Thyroid gland (tissue), 4 donors: Measurements from ENCODE around the gene GPN1. TPM values are rescaled to one million over a fixed set of nuclear protein-coding genes. Genes with fewer than 3 reads are reported as not detected.

Experiments used
- DNase-seq, 2 donors: peaks; one replicate each; pipeline ENCODE4 v3.0.0-alpha.2; 2019
- H3K27ac ChIP-seq, 3 donors: fragments of 200-600 bp; sonication (generic); 1 replicate in 2 of 3; 2 replicates in 1 of 3; pipeline ENCODE4 v1.5.1; 2016 to 2019; ENCODE audit warnings: mild to moderate bottlenecking in 1 of 3, moderate library complexity in 1 of 3
- H3K27me3 ChIP-seq: fragments of 200-600 bp; sonication (generic); one replicate; pipeline ENCODE4 v1.5.1; 2019
- H3K36me3 ChIP-seq, 2 donors: fragments of 200-600 bp; sonication (generic); one replicate each; pipeline ENCODE4 v1.5.1; 2016 to 2019
- H3K4me1 ChIP-seq, 2 donors: fragments of 200-600 bp; sonication (generic); one replicate each; pipeline ENCODE4 v1.5.1; 2017 to 2019
- H3K4me3 ChIP-seq, 3 donors: fragments of 200-600 bp; sonication (generic); replicated peaks in 1 of 3; 1 replicate in 2 of 3; 2 replicates in 1 of 3; pipeline ENCODE4 v1.5.1; 2016; ENCODE audit warnings: mild to moderate bottlenecking in 1 of 3
- H3K9me3 ChIP-seq: fragments of 200-600 bp; sonication (generic); one replicate; pipeline ENCODE4 v1.5.1; 2017
- POLR2A ChIP-seq, 2 donors: fragments of 450-650 bp; IDR thresholded peaks; one replicate each; pipeline ENCODE4 v1.6.1; 2017; ENCODE audit warnings: antibody characterized with exemption in 2 of 2, mild to moderate bottlenecking in 2 of 2, moderate library complexity in 1 of 2
- WGBS, 2 donors: methylation state at CpG; one replicate each; pipeline ENCODE4 v1.1.5; 2017; 5-methylcytosine and 5-hydroxymethylcytosine counted together
- intact Hi-C: fragments of 100-400 bp; cut with DNase I; formaldehyde crosslinking; loops from one replicate; pipeline ENCODE4 v1.15.1; 2023
- total RNA-seq, 4 donors: library from RNA; depleted of rRNA; stranded (reverse); fragments of >200 nt; gene quantifications; one replicate each; pipeline ENCODE4 v1.2.3, GENCODE V29; 2016
- TF ChIP-seq, protein P1 (sequence below), 6 experiments: fragments of 200-600 bp in 3 of 6; fragments of 450-650 bp in 3 of 6; sonication (generic) in 3 of 6; IDR thresholded peaks; one replicate each; pipeline ENCODE4 v1.5.1; 2016 to 2019; ENCODE audit warnings: antibody characterized with exemption in 6 of 6, mild to moderate bottlenecking in 2 of 6, inconsistent platforms in 1 of 6, moderate library complexity in 1 of 6

The GPN1 gene
- total RNA-seq, 4 donors from 2014 or later, result 24.2 to 26.9 (median 24.9) TPM

DNA sequence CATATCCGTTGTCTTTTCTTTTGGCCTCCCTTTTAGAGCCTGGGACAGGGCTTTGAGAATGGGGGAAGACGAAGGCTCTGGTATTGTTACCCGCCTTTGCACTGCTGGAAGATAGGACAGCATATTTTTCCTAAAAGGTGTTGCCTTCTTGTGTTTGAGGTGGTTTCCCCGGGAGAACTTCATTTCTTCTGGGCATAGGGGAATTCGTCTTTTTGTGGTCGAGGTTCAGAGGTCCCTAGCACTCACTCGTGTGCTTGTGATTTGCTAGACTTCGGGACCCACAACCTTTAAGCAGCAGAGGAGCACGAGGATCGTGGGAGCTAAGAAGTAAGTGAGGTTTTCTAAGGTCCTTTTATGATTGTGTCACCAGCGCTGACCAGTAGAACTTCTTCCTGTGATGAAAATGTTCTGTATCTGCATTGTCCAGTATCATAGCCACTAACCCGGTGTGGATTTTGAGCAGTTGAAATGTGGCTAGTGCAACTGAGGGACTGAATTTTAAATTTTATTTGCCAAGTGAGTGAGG lies 45.4 kb upstream of the GPN1 start:
- Histone ChIP-seq H3K27ac (peak overlapping the region in 2 of 3 donors; percentile 52 to 59), H3K27me3 (no peaks in the 10 kb centered on the region), H3K36me3 (no peaks in the 10 kb centered on the region), H3K4me1 (peaks cover 12 to 17% of the 10 kb centered on the region in 2 donors), H3K4me3 (peak overlapping the region; percentile 15 to 59 (median 16)), H3K9me3 (no peaks in the 10 kb centered on the region)
- 6 to 9% methylated on average over 12 of the region's 12 CpGs for WGBS, 2 donors
- no peak for DNase-seq
- TF ChIP-seq, protein P1, sequence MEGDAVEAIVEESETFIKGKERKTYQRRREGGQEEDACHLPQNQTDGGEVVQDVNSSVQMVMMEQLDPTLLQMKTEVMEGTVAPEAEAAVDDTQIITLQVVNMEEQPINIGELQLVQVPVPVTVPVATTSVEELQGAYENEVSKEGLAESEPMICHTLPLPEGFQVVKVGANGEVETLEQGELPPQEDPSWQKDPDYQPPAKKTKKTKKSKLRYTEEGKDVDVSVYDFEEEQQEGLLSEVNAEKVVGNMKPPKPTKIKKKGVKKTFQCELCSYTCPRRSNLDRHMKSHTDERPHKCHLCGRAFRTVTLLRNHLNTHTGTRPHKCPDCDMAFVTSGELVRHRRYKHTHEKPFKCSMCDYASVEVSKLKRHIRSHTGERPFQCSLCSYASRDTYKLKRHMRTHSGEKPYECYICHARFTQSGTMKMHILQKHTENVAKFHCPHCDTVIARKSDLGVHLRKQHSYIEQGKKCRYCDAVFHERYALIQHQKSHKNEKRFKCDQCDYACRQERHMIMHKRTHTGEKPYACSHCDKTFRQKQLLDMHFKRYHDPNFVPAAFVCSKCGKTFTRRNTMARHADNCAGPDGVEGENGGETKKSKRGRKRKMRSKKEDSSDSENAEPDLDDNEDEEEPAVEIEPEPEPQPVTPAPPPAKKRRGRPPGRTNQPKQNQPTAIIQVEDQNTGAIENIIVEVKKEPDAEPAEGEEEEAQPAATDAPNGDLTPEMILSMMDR (IDR thresholded peaks at IDR 0.05), result no peak
- no peak for TF ChIP-seq POLR2A (IDR thresholded peaks at IDR 0.05)
- intact Hi-C loops, result no loop called here

DNA sequence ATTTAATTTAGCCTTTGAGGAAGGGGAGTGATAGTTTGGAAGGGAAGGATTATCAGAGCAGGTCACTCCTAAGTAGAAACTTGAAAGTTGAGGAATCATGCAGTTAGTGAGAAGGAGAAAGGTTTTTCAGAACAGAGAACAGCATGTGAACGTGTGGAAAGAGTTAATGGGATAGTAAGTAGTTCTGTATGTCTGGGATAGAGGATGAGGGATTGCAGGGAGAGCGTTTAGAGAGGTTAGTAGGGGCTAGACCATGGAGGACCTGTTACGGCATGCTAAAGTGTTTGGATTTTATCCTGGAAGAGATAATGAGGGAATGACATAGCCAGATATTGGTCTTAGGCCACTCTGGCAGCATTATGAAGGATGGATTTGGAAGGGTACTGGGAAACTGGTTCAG lies 44.3 kb upstream of the GPN1 start:
- Histone ChIP-seq H3K4me3 (no peak overlapping the region), H3K27me3 (no peaks in the 10 kb centered on the region), H3K36me3 (no peaks in the 10 kb centered on the region), H3K4me1 (peaks cover 12 to 17% of the 10 kb centered on the region in 2 donors), H3K9me3 (no peaks in the 10 kb centered on the region), H3K27ac (no peak overlapping the region)
- no peak for TF ChIP-seq POLR2A (IDR thresholded peaks at IDR 0.05)
- TF ChIP-seq, protein P1 (IDR thresholded peaks at IDR 0.05), result no peak
- WGBS, 2 donors, result 81 to 84% methylated on average over 3 of the region's 3 CpGs
- intact Hi-C loops, result no loop called here
- no peak for DNase-seq

DNA sequence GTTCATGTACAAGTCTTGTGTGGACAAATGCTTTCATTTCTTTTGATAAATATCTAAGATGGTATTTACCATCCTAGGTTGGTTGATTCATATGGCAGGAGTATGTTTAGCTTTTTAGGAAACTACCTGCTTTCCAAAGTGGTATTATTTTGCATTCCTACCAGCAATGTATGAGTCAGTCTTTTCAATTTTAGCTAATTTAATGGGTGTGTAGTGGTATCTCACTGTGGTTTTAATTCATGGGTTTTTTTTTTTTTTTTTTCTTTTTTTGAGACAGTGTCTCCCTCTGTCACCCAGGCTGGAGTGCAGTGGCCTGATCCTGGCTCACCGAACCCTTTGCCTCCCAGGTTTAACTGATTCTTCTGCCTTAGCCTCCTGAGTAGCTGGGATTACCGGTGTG lies 41.8 kb upstream of the GPN1 start:
- TF ChIP-seq, protein P1 (IDR thresholded peaks at IDR 0.05), result no peak
- TF ChIP-seq POLR2A (IDR thresholded peaks at IDR 0.05), result no peak
- peaks cover 12 to 17% of the 10 kb centered on the region in 2 donors for H3K4me1 ChIP-seq

DNA sequence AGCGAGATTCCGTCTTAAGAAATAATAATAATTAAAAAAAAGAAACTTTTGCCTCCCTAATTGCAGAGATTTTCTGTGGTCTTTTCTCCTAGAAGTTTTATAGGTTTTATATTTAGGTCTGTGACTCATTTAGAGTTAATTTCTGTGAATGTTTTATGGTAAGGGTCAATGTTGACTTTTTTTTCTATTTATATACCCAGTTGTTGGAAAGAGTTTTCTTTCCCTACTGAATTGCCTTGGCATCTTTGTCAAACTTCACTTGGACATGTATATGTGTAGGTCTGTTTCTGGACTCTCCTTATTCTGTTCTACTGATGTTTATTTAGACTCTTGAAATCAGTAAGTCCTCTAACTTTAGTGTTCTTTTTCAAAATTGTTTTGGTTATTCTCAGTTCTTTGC lies 40.5 kb upstream of the GPN1 start:
- Histone ChIP-seq H3K36me3 (no peaks in the 10 kb centered on the region), H3K4me3 (no peak overlapping the region), H3K9me3 (no peaks in the 10 kb centered on the region), H3K27me3 (no peaks in the 10 kb centered on the region), H3K4me1 (peaks cover 12 to 17% of the 10 kb centered on the region in 2 donors), H3K27ac (no peak overlapping the region)
- intact Hi-C loops, result no loop called here
- WGBS, 2 donors, result 95% methylated on average over 2 of the region's 2 CpGs
- no peak for DNase-seq
- TF ChIP-seq, protein P1 (IDR thresholded peaks at IDR 0.05), result no peak
- TF ChIP-seq POLR2A (IDR thresholded peaks at IDR 0.05), result no peak

More for the DNA sequence above, 41.8 kb upstream of the GPN1 start:
- no peaks in the 10 kb centered on the region for H3K36me3 ChIP-seq
- WGBS, 2 donors, result 96 to 98% methylated on average over 2 of the region's 2 CpGs
- no peaks in the 10 kb centered on the region for H3K27me3 ChIP-seq
- no peaks in the 10 kb centered on the region for H3K9me3 ChIP-seq
- intact Hi-C loops, result no loop called here
- H3K4me3 ChIP-seq, result no peak overlapping the region
- DNase-seq, result no peak
- H3K27ac ChIP-seq, result no peak overlapping the region

DNA sequence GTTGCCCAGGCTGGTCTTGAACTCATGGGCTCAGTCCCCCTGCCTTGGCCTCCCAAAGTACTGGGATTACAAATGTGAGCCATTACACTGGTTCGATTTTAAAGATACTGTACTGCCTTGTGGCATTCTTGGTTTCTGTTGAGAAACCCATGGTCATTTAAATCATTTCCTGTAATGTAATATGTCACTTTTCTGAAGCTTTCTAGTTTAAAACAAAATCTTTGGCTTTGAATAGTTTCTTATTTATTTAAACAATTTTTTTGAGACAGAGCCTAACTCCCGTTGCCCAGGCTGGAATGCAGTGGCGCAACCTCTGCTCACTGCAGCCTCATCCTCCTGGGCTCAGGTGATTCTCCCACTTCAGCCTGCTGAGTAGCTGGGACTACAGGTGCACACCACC lies 37.1 kb upstream of the GPN1 start:
- intact Hi-C loops, result no loop called here
- no peak overlapping the region for H3K27ac ChIP-seq
- no peaks in the 10 kb centered on the region for H3K4me1 ChIP-seq
- TF ChIP-seq, protein P1 (IDR thresholded peaks at IDR 0.05), result no peak
- no peak for TF ChIP-seq POLR2A (IDR thresholded peaks at IDR 0.05)
- H3K36me3 ChIP-seq, result no peaks in the 10 kb centered on the region
- DNase-seq, result no peak
- H3K4me3 ChIP-seq, result no peak overlapping the region
- H3K9me3 ChIP-seq, result no peaks in the 10 kb centered on the region
- H3K27me3 ChIP-seq, result no peaks in the 10 kb centered on the region
- WGBS, 2 donors, result 92 to 98% methylated on average over 3 of the region's 3 CpGs
